HG02981 (cell line): ENCODE results near the gene UNC5C.
"Not testable (repeated sequence)": the region's sequence is repeated elsewhere in the genome, so short reads cannot be mapped to it uniquely, and the experiment has no call there.

Experiments
- ATAC-seq: cut with Tn5 transposase; IDR thresholded peaks from one replicate; pipeline ENCODE4 v1.9.1; 2021; ENCODE audit warnings: mild to moderate bottlenecking, moderate library complexity; ENCODE audit not compliant: unreplicated experiment

Gene UNC5C

DNA sequence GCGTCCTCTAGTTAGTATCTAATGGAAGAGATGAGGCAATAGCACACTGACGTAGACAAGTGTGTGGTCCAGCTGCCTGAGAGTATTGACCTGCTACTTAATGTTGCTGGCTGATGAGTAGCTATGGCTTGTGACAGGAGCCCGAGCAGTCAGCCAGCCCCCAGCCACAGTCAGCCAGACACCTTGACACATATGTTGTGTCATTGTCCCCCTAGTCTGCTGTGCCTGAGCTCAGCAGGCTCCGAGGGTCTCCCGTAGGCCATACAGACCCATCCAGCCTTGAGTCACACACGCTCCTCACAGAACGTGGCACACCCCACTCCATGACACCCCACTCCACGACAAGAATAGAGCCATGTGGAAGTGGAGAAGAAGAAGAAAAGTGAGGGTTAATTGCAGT, 362.1 kb downstream of the UNC5C start:
- ATAC-seq, result no peak

DNA sequence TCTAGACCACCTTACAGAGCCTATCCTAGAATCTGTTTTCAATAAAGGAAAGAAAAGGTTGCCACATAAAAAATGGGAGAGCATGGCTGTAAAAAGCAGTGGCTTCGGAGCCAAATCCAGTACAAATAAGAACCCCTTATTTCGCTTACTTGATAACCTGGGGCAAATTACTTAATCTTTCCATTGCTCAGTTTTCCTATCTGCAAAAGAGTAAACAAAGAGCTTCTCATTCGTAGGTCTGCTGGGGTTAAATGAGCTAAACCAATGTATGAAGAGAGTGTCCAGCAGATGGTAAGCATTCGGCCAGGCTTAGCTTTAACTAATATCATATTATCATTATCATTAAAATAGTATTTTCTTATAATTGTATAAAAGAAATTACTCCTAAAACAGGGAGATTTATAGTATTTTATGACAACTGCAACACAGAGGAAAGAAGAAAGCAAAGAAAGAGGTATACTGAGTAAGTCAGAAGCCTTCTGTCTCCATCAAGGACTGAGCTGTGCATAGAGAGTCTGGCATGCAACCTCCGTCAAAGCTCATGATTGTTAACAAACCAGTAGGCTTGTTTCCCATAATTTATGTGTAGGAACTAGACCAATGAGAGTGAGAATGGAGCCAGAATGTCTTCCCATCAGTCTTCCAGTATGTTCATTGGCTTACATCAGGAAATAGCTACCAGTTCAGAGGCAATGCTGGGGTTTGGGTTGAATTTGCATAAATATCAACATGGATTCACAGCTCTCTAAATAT, 364.9 kb downstream of the UNC5C start:
- ATAC-seq, result no peak

DNA sequence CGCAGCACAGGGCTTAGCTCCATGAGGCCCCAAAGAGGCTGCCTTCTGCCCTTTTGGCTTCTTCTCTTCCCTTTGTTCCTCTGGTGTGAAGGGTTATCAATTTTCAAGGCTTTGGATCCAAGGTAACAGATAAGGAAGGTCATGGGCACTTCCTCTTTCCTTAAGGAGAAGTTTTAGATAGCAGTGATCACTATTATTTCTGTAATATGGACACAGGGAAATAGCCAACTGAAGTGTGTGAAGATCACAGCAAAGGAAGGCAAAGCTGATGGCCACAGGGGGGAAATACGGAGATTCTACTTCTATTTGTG, 366.8 kb downstream of the UNC5C start:
- no peak for ATAC-seq

DNA sequence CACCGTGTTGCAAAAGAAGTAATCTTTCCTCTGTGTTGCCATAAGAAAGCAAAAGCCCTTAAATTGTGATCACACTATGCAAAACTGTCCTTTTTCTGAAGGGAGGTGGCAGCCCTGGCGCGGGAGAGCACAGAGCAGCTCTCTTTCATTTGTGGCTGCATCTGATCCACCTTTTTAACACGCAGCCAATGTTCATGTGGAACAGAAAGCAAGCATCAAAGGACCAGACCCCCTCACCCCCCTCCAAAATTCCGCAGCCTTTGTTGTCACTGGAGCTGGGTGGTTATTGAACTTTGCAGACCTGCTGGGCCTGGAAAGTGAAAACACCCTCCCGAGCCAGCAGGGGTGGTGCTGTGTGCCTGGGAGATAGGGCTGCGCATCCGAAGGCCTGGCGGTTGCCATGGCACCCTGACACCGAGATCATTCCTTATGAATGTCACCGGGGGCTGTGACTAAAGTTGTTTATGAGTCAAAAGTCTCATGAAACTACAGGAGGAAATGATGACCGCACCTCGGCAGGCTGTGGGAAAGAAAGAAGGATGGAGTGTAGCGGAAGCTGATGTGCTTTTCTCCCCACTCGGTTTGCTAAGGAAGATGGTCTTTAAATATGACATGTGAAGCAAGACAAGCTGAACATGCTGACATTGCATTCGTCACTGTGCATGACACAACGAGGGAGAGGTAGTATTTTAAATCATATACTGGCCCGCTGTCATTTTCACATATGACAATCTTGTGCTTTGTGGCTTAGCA, 367.4 kb downstream of the UNC5C start:
- ATAC-seq, result no peak

DNA sequence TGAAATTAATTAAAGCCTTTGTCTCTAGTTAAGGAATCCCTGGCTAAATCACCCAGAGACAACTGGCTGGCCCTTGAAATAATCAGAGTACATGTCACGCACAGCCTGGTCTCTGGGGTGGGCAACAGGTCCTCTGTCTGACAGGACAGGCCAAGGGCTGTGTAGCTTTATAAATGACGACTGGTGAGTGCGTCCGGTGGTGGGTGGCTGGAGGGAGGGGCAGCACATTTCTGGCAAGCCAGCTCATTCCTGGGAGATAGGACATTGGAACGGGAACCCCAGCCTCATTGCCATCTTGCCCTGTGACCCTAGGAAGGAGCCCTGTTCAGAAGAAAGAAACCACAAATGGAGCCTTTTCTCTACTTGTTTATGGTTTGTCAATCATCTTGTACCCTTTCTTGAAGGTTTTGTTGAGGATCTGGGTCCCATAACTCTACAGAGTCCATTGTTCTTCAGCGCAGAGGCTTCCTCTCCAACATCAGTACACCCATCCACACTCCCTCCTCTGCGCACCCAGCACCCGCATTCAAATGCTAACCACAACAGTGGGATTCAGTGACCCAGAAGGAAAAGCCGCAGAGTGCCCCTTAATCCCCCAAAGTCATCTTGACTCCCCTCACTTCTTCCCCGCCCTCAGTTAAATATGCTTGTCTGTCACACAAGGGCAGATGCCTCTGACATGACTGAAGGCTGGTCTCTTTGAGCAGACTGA, 368.1 kb downstream of the UNC5C start:
- ATAC-seq, result no peak

DNA sequence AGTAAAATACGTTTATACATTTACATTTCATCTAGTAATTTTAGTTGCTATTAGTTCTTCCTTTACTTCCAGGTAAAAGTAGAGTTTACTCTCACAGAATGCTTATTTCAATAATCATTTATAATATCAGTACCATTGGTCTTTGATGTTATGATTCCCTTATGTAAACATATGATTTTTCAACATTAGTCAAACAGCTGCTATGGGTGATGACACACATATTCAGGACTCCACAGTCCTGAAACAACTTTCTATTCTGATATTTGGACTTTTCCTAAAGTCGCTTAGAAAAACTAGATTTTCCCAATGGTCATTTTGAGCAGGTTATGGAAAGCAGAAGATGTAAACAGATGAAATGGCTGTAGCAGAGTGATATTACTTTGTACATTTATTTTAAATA, 369.8 kb downstream of the UNC5C start:
- ATAC-seq, result no peak

DNA sequence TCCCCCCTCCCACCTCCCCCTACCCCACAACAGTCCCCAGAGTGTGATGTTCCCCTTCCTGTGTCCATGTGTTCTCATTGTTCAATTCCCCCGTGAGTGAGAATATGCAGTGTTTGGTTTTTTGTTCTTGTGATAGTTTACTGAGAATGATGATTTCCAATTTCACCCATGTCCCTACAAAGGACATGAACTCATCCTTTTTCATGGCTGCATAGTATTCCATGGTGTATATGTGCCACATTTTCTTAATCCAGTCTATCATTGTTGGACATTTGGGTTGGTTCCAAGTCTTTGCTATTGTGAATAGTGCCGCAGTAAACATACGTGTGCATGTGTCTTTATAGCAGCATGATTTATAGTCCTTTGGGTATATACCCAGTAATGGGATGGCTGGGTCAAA, 377.4 kb downstream of the UNC5C start:
- ATAC-seq, result not testable (repeated sequence)

DNA sequence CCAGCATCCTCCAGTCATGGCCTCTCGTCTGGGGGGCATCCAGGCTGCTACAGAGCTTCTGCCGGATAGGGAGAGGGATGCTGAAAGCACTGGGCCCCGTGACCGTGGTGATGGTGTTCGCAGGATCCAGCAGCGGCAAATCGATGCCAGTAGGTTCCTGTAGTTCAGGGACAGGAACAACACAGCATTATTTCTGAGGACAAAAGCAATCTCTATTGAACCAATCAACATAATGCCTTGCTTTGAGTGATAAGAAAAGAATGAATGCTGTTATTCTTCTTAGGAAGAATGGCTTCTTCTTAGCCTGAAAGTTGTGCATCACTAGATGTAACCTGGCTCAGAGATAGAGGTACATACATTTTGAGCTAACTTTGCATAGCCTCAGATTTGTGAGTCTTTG, 378.6 kb downstream of the UNC5C start:
- ATAC-seq, result no peak

DNA sequence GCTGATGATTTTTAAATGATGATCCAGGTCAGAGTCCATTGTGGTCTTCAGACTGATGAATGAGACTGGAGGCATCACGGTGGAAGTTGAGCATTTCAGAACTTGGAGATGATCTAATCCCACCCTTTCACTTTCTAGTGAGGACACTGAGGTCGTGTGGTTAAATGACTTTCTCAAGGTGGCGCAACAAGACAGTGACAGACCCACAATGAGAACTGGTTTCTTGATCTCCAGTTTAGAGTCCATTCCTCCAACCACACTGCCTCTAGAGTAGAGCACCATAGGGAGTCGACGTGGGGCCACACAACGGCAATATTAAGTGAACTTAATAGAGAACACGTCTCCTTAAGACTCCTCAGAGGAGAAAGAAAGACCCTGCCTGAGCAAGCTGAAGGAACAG, 381.0 kb downstream of the UNC5C start:
- no peak for ATAC-seq

DNA sequence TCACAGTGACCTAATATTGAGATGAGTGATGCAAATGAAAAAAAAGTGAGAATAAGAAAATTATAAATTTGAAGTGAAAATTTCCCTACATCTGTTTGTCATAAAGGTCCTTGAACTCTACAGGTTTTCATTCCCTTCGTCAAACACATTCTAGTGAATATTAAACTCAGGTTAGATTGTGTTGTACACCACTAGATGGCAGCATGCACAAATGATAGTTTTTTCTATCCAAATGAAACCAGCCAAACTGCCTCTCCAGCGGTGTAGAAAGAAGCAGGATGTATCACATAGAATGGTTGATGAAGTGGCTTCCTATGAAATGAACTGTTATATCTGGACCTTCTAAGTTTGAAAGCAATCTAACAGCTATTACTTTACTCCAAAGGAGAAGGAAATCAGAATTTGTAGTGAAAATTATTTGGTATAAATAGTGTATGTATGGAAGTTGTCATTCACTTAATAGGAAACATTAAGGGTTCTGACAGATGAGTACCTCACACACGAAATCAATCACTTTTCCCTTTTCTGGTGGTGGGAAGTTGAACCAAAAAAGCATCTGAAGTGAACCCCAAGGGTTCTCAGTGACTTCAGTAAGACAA, 382.7 kb downstream of the UNC5C start:
- peak; percentile 82 for ATAC-seq

DNA sequence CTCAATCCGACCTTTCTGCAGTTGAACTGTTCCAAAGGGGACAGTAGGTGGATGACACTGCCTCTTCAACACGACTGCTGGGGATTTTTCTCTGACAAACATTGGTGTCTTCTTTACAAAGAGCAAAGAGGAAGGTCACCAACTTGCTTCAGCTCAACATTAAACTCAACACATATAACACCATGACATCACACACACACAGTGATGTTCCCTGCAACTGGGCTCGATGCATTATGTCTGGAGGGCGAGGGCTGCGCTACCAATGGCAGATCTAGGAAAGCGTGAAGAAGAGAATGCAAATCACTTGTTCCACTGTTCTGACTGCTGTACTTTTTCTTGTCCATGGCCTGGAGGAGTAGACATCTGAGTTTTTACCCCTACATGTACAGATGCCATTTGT, 385.9 kb downstream of the UNC5C start:
- no peak for ATAC-seq

DNA sequence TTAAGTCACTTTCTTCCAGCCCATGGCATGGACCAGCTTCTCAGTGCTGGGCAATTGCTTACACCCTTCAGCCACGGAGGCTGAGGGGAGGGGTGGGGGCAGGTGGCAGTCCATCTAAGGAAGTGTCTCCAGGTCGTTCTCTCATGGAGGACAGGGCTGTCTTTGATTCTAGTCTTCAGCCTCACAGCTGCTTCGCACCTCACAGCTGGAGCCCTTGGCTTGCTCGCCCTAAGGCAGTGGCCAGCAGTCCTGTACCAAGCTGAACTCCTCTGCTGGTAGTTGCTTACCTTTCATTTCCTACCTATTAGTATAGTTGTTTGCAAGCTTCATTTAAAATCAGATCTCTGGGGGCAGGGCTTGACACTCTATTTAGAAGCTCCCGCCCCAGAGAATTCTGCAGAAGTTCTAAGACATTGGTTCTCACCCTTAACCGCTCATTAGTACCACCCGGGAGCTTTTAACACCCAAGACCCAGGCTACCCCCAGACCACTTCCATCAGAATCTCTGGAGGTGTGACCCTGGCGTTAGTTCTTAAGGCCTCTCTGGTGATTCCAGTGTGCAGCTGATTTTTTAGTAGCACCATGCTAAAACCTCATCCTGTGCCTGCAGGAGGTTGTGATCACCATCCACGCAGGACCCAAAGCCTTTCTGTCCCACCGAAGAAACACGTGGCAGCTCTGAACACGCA, 386.8 kb downstream of the UNC5C start:
- no peak for ATAC-seq

DNA sequence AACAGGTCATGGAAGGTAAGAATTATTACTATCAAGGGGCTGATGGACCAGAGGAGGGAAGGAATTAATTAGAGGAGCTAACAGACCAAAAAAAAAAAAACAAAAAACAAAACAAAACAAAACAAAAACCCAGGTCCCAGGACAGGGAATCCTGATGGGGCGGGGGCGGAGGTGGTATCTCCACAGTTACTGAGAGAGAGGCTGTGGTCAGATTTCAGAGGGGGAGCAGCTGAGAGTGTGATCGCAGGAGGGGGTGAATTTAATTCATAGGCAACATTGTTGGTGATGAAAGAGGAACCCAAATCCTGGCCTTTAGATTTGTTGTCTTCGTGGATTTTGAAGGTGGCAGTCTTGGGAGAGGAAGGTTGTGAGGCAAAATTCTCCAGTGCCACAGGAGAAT, 389.4 kb downstream of the UNC5C start:
- ATAC-seq, result no peak

DNA sequence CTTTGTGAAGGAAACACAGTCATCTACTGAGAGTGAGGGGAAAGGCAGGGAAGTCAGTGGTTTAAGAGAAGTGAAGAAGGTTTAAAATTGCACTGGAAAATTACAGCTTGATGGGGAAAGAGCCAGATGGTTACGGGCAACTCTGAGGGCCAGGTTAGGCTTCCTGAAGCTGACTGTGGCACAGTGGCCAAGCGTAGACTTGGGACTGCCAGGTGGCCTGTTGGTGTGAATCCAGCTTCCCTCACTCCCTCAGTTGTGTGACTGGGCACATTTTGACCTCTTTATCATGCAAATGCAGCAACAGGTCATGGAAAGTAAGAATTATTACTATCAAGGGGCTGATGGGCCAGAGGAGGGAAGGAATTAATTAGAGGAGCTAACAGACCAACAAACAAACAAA, 390.1 kb downstream of the UNC5C start:
- ATAC-seq, result no peak

DNA sequence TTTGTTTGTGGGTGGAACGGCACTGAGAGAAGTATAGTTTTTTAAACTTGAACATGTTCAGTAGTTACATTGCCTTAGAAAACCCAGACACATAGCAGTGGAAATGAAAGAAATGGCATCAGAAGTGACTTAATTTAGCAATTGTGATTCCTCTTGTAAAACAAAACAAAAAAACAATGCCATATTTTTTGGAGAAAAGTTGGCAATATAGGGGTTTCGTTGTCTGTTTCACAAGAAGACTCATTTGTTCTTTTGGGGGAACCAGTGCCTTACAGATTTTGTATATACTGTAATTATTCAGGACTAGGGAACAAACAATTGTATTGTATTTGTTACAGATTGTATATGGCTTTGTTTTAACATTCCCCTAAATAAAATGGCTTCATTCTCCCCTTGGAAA, 390.7 kb downstream of the UNC5C start:
- no peak for ATAC-seq

DNA sequence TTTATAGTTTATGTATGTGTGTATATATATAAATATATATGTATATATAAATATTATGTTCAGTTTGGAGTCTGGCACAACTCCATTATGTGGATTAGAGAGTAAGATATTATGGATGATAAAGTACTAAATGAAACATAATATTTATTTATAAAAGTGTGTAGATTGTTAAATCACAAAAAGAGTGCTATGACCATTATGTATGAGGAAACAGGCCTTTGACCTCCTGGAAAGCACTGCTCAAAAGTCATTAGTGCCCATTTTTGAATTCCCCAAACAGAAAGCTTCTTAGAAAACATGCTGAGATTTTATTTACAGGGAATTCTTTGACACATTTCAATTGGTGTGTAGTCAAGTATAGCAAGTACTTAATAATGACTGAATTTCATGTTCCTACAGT, 391.2 kb downstream of the UNC5C start:
- no peak for ATAC-seq

DNA sequence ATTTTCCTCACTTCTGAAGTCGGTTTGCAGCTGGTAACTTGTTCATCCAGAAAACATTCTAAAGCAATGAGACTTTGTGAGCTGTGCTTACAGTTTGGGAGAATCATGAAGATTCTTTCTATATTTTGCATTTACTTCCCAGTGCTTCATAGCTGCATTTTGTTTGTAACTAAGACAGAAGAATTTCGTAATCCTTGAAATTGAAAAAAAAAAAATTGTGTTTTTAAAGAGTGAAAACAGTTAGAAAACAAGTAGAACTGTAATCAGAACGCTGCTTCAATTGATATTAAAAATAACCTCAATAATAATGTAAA, 392.4 kb downstream of the UNC5C start:
- ATAC-seq, result no peak

DNA sequence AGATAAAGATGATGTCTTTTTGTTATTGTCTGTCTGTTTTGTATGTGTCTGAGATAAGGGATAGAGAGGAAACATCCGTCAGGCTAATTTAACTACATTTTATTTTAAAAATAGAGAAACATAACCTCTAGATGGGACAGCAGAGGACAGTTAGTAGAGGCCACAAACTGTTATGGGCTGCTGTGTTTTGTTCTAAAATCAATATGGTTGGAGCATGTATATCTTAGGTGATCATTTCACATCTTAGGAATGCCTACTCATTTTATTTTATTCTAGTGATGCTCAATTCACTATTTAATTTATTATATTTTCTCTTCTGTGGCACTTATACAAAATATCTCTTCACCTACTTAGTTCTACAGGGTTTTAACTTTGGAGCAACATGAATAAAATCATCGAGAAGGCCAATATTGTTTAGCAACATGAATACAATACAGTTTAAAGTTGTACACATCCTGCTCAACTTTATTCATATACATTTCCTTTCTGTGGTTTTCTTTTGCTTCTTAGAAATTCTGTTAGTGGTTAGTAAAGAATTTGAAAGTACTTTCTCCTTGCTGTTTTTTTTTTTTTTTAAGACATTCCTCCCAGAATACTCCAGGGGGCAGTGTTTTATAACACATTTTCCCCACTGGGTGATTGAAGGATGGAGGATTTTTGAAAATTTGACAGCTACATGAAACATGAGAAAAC, 392.9 kb downstream of the UNC5C start:
- ATAC-seq, result peak; percentile 64

DNA sequence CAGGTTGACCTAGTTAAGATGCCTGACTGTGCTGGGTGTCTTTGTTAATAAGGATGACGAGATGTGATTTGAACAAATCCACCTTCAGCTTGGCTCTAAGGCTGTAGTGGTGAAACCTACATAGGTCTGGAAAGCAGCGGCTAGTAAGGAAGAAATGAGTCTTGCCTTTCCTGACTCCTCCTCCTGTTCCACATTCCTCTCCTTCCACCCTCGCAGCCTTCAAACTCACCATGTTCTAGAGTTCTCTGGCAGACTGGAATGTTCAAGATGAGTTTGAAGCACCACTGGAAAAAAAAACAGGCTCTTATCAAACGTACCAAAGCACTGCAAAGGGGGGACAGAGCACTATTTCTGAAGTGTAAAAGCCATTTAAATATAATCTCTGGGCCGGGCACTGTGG, 395.6 kb downstream of the UNC5C start:
- no peak for ATAC-seq

DNA sequence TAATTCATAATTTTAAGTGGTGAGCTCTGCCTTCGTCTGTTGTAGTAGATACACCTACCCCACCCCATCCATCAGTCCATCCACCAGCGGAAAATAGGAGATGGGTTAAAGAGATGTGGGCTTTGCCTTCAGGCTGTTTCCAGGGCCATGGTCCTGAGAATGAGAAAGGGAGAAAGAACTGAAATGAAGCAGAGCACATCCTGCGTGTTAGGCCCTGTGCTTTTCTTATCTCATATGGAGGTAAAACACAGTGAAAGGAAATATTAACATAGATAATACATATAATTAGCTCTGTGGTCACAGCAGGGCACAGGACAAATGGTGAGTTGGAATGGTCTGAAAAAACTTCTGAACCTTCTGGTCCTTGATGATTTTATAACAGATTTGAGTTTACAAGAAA, 397.5 kb downstream of the UNC5C start:
- ATAC-seq, result no peak

DNA sequence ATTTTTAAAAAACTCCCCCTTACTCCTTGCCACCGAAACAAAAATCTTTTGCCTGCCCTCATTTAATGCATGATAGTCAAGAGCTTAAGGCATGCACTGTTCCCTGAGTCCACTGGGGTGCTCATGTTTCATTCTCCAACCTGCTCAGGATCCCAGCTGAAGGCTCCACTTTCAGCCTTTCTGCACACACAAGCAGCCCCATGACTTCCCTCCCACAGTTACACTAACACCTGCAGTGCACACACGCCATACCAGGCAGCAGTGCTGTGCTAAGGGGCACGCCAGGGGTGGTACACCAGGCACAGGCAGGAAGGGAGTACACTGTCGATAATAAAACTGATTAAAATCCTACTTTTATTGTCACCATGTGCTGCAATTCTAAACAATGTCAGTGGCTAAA, 405.8 kb downstream of the UNC5C start:
- no peak for ATAC-seq
